HG02938 (cell line): ENCODE data around the gene GRIP2.

Experiments
- ATAC-seq: cut with Tn5 transposase; IDR thresholded peaks from one replicate; pipeline ENCODE4 v1.9.1; 2021; ENCODE audit warnings: mild to moderate bottlenecking, moderate library complexity; ENCODE audit not compliant: unreplicated experiment

The GRIP2 gene

DNA sequence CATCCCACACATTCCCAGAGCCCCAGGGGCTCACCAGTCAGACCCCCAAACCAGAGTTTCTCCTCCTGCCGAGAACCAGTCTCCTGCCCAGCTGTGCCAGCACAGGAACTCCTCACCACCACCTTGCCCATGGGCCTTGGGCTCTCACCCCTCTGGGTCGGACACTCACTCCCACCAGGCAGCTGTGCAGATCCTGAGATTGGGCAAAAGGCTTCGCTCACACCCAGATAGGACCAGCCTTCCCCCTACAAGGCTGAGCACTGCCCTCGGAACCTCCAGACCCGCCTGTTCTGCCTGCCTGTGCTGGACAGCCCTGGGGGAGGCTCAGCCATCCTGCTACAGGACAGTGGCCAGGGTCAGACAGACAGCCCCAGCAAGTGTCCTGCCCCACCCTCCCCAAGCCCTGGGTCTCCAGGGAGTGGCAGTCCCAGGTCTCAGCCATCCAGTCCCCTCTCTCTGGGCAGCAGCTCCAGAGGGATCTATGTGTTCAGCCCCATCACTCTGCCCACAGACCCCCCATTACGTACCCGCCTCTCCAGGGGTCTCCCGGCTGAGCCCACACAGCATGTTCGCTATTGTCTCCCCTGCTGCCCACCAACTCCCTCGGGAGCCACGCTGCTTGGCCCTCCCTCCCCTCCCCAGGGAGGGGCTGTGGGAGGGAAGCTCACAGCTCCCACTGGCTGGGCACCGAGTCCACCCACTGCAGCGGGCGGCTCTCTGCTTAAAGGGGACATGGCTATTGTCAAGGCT is at the start of gene GRIP2:
GRIP2 (minus strand) TSS at position 601 of the 750 bp plus-strand sequence; CDS start at position 567, 34 bp downstream.
- no peak for ATAC-seq

DNA sequence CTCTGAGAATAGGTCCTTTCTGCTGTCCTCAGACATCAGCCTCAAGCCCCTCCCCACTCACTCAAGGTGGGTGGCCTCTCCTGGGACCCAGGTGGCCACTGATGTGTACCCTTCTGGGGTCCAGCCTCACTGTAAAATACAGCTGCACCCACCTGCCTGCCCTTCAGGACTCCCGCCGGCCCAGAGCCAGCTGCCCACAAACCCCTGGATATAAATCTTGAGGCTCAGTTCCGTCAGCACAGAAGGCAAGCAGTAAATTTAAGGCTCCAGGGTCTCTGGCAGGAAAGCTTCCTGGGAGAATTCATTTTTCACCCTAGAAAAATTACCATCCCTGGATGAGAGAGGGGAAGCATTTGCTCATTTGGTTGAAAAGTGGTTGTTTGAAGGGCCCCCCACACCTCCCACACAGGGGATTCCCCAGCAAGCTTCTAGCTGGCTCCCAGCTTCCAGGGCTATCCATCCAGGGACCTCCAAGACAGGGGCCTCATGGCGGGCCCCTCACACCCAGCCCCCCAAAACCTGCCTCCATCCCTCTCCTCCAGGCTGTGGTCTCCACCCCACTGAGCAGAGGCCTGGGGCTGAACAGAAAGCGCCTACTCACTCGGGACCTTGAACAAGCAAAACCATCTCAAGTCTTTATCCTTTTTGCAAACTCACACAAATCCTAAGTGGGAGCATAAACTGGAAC is 48.4 kb upstream of the GRIP2 start:
- ATAC-seq = no peak

DNA sequence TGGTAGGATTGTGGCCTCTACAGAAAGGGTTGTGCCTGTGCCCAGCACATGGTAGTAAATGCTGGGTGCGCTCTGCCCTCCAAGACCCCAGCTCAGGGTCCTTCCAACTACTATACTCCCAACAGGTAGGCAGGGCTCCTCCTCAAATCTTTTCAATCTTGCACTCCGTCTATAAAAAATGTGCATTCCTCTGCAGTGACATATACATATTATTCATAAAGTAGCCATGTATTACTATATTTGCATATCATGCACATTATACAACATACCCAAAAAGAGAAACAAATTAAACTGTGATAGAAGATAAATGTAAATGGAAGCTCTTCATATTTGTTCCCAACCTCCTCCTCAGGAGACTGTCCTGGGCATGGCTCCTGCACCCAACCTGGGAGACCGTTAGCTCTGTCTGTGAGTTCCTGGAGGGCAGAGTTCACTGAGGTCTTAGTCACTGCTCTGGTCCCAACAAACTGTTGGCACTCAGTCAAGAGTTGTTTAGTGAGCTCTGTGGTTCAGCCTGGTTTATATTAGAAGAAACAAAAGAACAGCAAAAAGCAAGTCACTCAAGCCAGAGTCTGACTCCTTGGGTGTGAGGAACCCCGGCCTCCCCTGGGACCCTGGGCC is 47.7 kb upstream of the GRIP2 start:
- no peak for ATAC-seq

DNA sequence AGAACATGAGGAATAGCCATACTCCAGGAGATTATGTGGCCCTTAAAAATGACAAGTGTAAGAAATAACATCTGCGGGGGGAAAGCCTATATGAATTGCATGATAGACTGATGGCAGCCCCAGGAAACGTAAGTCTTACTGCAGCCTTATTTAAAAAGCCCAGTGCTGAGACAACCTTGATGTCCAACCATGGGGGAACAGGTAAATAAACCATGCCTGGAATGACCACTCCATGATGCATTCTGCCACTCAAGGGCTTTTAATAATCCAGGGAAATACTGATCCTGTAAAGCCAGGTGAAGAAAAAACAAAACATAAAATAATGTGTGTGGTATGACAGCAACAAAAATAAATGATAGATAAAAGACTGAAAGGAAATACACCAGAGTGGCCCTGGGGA is 46.5 kb upstream of the GRIP2 start:
- no peak for ATAC-seq

DNA sequence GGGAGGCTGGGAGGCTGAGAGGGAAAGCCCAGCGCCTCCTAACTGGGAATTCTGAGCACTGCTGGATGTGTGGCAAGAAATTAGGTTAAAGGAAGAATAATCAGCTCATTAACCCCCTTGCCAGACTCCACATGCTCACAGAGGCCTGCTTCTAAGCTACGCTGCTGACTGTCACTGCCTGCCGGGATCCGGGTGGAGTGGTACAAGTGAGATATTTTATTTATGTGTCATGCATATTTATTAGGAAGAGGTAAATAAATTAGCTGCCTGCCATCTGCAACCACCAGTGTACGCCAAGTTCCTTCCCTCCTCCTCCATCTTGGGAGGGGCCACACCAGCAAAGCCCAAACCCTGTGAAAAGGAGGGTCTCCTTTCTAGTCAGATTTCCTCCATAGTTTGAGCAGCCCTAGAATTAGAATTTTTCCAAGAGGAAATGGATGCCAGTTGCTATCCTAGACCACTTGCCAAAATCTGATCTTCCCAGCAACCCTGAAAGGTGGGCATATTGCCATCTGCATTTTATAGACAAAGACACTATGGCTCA is 43.5 kb upstream of the GRIP2 start:
- no peak for ATAC-seq

DNA sequence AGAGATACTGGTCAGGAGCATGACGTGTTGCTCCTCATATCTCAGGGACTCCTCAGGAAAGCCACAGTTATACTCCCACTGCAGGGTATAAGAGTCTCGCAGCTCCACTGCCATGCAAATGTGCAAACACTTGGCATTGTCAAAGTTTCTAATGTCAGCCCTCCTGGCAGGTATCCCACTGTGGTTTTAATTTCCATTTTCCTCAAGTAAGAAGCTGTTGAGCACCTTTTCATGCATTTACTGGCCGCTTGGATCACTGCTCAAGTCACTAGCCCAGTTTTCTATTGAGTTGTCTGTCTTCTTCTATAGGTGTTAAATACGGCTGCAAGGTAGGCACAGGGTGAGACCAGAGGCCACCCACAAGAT is 41.9 kb upstream of the GRIP2 start:
- ATAC-seq = no peak

DNA sequence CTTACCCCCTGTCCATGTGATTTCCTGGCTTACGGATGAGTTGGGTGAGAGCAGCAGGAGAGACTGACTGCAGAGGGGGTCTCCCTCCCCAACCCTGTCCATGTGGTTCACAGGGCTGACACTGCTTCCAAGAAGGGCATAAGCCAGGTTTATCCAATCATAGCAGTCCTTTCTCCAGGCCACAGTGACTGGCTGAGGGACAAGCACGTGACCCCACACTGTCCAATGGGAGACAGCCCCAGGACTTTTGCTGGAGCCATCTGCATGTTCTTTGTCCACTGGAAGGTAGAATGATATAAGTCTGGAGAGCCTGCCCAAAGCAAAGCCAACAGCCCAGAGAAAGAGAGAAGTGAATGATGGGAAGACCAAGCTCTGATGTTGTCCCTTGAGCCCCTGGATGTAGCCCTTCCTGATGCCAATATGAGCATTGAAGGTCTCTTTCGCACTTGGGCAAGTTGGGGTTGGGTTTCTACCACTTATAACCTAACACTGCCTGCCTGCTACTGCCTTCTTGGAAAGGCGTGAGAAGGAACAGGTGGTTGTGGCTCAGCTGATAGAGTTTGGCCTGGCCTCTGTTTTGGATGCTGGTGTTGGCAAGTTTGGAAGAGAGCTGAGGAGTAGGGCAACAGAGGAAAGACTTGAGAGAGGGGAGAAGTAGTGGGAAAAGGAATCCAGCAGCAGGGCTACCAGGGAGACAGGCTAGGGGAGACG is 41.3 kb upstream of the GRIP2 start:
- ATAC-seq = no peak

DNA sequence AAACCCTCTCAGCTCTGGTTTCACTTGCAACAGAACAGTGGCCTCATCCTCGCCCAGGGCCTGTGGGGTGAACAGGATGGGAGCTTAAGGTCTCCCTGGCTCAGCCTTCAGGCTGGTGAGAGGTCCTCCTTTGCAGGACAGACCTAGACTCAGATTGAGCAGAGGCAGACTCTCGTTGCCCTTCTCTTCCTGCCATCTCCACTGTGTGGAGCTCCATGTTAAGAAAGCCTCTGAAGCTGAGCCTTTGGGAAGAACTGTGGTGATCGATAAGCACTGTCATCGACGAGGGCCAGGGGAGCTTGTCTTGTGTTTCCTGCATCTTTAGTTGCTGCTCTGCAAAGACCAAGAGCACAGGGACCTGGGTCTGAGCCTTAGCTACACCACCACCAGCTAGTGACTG is 37.8 kb upstream of the GRIP2 start:
- no peak for ATAC-seq

DNA sequence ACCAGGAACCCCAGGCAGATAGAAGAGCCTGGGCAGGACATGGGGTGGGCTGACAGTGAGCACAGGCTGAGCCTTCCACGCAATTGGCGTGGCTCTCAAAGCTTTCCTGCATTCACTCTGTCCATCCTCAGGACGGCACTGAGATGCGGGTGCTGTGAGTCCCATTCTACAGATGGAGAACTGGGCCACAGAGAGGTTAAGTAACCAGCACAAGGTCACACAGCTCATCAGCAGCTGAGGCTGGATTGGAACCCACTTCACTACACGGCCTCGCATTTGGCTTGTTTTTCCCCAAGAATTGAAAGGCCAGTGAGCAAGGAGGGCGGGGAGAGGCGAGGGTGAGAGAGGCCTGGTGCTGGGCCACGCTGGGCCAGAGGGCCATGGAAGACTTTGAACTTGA is 36.0 kb upstream of the GRIP2 start:
- no peak for ATAC-seq

DNA sequence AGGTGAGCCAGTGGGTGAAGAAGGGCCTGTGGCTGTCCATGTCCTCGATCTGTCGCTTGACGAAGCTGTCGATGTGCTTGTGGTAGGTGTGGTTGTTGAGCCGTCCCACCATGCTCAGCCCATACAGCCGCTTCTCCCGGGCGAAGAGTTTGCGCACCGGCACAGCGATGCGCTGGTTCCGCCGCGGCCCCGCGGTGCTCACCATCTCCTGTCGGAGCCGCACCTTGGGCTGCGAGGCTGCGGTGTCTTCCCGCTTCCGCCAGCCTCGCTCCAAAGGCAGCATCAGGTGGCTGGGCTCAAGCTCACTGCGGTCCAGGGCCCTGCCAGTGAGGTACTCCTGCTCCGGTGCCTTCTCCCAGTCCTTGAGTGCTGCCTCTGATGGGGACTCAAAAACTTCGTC is 34.0 kb upstream of the GRIP2 start:
- no peak for ATAC-seq

DNA sequence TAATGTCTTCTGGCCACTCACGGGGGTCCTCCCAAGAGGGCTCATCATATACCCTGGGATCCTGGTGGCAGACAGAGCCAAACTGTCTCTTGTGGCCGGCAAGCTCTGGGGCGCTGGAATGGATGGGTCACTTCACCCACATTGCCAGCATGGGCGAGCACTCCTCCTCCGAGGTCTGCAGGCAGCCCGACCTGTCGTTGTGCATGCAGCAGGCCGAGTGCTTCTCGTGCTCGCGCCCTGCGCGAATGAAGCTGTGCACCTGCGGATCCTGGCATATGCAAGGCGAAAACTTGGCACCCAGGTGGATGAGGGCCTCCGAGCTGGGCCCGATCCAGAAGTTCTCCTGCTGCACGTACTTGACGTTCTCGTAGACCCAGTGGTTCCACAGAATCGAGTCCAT is 33.6 kb upstream of the GRIP2 start:
- ATAC-seq = no peak

DNA sequence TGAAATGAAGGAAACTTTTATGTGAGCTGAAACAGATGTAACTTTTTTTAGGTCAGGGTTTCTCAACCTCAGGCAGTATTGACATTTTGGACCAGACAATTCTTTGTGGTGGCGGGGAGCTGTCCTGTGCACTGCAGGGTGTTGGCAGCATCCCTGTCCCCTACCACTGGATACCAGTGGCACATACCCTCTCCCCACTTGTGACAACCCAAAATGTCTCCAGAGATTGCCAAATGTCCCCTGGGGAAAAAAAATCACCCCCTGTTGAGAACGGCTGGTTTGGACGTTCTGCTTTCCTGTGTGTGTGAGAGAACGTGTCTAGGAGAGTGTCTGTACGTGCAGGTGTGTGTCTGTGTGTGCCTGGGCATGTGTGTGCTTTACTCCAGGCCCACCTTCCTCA is 30.7 kb upstream of the GRIP2 start:
- ATAC-seq = no peak

DNA sequence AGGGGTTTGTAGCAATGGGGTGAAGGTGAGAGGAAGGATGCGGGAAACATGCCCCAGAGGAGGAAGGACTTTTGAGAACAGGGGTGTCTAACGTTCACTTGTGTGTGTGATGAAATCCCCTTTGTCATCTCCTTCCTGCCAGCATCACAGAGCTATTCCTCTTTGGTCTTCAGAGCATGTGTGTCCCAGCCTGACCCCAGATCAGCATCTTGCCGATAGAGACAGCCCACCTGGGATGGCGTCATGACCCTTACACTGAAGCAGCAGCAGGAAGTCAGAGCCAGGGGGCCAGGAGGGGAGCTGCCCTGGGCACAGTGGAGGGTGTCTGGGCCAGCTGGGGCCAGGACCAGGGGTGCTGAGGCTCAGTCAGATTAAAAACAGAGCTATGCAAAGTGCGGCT is 29.9 kb upstream of the GRIP2 start:
- no peak for ATAC-seq

DNA sequence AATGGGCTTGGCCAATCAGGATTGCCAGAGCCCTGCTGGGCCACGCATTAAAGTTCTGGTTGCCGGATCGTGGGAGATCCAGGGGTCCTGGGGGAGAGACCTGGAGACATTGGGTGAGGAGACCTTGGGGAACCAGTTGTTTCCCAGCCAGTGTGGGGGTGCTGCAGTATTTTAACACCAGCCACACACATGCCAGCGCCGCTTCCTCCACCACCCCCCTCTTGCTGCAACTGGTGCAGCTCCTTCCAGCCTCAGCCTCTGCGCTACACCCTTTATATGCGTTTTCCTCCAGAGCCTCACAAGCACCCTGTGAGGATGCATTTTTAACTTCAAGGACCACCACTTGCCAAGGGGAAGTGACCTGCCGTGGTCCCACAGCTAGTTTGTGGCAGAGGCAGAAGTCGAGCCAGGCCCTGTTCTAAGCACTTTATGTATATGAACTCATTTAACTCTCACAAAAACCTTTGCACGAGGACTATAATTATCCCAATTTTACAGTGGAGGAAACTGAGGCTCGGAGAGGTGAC is 29.4 kb upstream of the GRIP2 start:
- ATAC-seq = no peak

DNA sequence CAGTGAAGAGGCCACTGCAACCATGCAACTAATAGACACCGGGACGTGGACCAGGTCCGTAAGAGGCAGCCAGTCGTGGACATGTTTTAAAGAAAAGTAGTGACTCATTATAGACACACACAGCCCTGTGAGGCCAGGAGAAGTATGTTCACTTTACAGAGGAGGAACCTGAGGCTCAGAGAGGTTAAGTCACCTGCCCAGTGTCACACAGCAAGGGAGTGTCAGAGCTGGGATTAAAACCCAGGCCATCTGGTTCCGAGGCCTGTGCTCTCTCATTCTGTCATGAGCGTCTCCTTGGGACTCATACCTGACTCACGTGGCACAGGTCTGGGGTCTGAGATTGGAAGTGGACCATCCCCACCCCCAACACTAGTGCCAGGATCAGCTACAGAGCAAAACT is 28.1 kb upstream of the GRIP2 start:
- ATAC-seq = no peak

DNA sequence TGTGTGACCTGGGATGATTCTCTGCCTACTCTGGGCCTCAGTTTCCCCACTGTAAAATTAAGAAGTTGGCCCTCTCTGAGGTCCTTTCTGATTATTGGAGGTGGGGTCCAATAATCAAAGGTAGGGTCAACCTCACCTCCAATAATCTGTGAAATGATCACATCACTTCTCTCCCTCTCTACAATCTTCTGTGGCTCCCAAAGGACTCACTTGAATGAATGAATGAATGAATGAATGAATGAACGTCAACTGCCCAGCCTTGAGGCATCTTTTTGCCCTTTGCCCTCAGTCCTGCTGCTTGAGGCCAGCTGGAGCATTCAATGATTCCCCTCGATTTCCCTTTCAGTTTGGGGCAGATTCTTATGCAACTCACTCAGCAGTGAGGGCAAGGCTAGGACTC is 26.7 kb upstream of the GRIP2 start:
- no peak for ATAC-seq

DNA sequence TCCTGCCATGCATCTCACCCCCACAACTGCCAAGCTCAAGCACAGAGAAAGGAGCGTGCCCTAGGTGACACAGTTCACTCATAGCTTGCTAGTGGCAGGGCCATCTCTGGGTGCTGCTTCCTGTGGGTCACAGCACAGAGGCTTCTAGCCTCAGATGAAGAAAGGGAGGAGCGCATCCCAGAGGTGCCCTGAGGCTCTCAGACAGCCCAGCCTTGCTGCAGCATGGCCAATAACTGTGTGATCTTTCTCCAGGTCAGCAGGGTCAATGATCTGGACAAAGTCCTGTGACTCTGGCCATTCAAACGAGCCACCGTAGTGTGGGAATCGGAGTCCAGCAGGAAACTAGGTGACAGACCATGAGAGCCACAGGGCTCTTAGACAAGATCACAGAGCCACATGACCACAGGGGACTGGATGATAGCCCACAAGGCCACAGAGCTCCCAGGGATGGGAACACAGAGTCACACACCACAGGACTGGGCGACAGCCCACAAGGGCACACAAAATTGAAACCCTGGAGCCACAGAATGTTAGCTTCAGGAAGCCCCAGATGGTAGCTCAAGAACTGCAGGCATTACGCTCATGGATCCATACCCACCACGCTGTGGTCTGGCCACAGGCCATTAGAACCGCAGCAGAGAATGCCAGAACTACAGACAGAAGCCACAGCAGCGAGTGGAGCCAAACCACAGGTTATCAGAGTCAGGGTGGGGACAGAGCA is 25.9 kb upstream of the GRIP2 start:
- ATAC-seq = no peak

DNA sequence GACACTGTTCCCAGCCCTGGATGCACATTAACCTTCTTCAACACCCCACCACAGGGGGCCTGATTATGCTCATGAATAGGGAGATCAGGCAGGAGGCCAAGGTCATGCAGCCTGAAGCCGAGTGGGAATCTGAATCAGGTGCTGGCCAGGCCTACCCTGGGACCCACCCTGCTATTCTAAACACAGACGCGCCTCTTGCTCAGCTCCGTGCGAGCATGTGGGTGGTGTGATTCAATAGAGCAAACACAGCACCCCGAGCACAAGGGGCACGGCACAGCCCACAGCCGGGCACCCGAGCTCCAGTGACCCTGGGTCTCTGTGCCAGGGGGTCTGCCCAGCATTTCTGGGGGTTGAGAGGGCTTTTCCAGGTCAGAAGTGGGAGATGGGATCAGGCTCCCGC is 24.6 kb upstream of the GRIP2 start:
- no peak for ATAC-seq

DNA sequence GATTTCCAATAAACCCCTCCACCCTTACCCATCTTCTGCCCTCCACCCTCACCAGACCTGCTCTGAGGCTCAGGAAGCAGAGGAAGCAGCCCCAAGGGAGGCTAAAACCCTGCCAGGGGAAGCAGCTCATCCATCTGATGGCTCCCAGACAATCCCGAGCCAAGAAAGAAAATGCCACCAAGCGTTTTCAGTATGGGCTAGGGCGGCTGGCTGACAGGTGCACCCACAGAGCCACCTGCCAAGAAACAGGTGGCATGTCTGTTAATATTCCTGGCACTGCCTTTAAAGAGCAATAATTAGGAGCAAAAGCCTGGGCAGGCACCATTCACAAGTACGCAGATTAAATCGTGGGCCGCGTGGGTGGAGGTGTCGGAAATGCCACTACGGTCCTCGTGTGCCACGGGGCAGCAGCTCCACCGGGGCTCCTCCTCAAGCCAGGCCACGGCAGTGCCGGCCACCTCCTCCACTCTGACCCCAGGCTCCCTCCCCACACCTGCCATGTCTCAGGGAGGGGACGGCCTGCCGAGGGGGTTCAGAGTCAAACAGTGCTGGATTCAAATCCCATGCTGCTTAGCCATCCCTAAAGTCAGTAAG is 23.9 kb upstream of the GRIP2 start:
- no peak for ATAC-seq
